ENCODE measurements around the gene TMEM253. TPM values are rescaled to one million over a fixed set of nuclear protein-coding genes. Genes with fewer than 3 reads are reported as not detected.

TMEM253 gene
- total RNA-seq, 4 donors from 2014 or later: 0.23 TPM; not detected in 3

DNA sequence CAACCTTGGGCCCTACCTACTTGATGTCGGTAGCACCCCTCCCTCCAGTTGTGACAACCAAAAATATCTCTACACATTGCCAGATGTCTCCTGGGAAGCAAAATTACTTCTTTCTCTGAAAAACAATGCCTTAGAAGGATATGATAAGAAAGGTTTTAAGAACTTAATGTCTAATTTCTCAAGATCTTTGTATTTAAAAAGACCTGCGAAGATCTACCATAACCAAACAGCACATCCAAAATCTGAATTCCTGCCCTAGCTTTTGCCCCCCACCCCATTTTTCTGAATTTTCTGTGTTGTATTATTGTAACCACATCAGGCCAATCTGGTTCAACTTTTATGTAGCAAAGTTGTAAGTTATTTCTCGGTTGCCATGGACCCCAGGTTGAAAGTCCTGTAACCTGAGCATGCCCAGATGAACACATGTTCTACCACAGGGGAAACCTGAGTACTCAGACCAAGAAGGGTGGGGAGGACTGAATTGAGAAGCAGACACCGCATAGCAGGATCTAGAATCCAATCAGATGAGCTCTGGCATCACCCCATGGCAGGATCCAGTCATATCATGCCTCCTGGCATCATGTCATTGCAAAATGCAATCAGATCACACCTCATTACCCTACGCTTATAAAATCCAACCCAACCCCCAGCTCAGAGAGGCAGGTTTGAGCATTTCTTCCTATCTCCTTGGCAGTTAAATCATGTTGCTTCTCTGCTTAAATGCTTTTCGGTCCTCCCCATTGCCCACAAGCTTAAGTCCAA, 8.7 kb downstream of the TMEM253 start:
- H3K4me3 ChIP-seq: no peak overlapping the region
- WGBS: 86% methylated on average over 6 of the region's 6 CpGs
- peaks cover 25 to 30% (median 26%) of the 10 kb centered on the region in 4 donors for H3K4me1 ChIP-seq
- no peaks in the 10 kb centered on the region for H3K27me3 ChIP-seq
- no peak overlapping the region for H3K27ac ChIP-seq (replicated peaks in 1 of 4)
- intact Hi-C loops (cut with DNase I): loop anchor here (10.0 kb wide), 1 partner anchor 645 kb away; the partner anchor contains the start of genes PIP4P1 and PNP
- TF ChIP-seq EP300 (IDR thresholded peaks at IDR 0.05): no peak
- TF ChIP-seq, protein P1, sequence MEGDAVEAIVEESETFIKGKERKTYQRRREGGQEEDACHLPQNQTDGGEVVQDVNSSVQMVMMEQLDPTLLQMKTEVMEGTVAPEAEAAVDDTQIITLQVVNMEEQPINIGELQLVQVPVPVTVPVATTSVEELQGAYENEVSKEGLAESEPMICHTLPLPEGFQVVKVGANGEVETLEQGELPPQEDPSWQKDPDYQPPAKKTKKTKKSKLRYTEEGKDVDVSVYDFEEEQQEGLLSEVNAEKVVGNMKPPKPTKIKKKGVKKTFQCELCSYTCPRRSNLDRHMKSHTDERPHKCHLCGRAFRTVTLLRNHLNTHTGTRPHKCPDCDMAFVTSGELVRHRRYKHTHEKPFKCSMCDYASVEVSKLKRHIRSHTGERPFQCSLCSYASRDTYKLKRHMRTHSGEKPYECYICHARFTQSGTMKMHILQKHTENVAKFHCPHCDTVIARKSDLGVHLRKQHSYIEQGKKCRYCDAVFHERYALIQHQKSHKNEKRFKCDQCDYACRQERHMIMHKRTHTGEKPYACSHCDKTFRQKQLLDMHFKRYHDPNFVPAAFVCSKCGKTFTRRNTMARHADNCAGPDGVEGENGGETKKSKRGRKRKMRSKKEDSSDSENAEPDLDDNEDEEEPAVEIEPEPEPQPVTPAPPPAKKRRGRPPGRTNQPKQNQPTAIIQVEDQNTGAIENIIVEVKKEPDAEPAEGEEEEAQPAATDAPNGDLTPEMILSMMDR (IDR thresholded peaks at IDR 0.05): no peak
- TF ChIP-seq POLR2AphosphoS5 (IDR thresholded peaks at IDR 0.05): no peak
- no peak for TF ChIP-seq POLR2A (IDR thresholded peaks at IDR 0.05; ENCODE audit: low read depth)
- DNase-seq (ENCODE audit: extremely low spot score): no peak
- no peaks in the 10 kb centered on the region for H3K36me3 ChIP-seq
- H3K9me3 ChIP-seq: no peaks in the 10 kb centered on the region

DNA sequence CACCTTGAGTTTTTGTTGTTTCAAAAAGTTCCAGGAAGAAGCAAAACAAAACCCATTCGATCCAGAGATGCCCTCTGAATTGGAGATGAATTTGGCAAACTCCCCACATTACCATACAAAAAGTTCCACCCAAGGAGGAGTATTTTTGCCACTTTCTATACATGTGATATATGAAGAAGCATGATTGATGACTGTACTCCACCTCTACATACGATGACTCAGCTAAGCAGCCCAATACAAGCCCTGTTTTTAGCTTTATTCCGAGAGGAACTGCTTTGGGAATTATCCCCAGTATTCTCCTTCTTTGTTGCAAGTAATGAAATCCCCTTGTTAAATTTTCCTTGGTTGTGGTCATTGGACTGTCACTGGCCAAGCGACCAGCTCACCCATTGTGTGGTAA, 11.4 kb downstream of the TMEM253 start:
- intact Hi-C loops (cut with DNase I): no loop called here
- no peak overlapping the region for H3K27ac ChIP-seq (replicated peaks in 1 of 4)
- no peaks in the 10 kb centered on the region for H3K36me3 ChIP-seq
- TF ChIP-seq EP300 (IDR thresholded peaks at IDR 0.05): no peak
- TF ChIP-seq, protein P1 (IDR thresholded peaks at IDR 0.05): no peak
- TF ChIP-seq POLR2A (IDR thresholded peaks at IDR 0.05; ENCODE audit: low read depth): no peak
- no peak for TF ChIP-seq POLR2AphosphoS5 (IDR thresholded peaks at IDR 0.05)
- H3K4me3 ChIP-seq: no peak overlapping the region
- 83% methylated on average over 4 of the region's 4 CpGs for WGBS
- DNase-seq (ENCODE audit: extremely low spot score): no peak
- no peaks in the 10 kb centered on the region for H3K9me3 ChIP-seq
- H3K4me1 ChIP-seq: peaks cover under 1 to 4% (median 2%) of the 10 kb centered on the region in 4 donors
- no peaks in the 10 kb centered on the region for H3K27me3 ChIP-seq

- TF ChIP-seq, protein P1 (IDR thresholded peaks at IDR 0.05): no peak
- TF ChIP-seq POLR2AphosphoS5 (IDR thresholded peaks at IDR 0.05): no peak
- TF ChIP-seq POLR2A (IDR thresholded peaks at IDR 0.05; ENCODE audit: low read depth): no peak
- TF ChIP-seq EP300 (IDR thresholded peaks at IDR 0.05): no peak
- no peaks in the 10 kb centered on the region for H3K9me3 ChIP-seq
- H3K27me3 ChIP-seq: no peaks in the 10 kb centered on the region
- no peaks in the 10 kb centered on the region for H3K4me1 ChIP-seq
- intact Hi-C loops (cut with DNase I): no loop called here
- H3K36me3 ChIP-seq: no peaks in the 10 kb centered on the region
- WGBS: 96% methylated on average over 2 of the region's 2 CpGs
- H3K4me3 ChIP-seq: no peak overlapping the region
- no peak for DNase-seq (ENCODE audit: extremely low spot score)
- H3K27ac ChIP-seq (replicated peaks in 1 of 4): no peak overlapping the region
These were observed 12.5 kb downstream of the TMEM253 start for GRCh38 chr14:21113369-21113768.

DNA sequence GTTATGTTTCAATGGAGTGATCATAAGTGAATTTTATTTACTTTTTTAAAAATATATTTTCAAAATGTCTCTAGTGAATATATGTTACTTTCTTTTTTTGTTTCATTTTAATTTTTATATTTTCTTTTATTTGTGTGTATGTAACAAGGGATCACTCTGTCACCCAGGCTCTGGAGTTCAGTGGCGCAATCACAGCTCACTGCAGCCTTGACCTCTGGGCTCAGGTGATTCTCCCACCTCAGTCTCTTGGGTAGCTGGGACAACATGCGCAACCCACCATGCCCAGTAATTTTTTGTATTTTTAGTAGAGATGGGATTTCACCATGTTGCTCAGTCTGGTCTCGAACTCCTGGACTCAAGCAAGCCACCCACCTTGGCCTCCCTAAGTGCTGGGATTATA, 18.1 kb downstream of the TMEM253 start:
- H3K9me3 ChIP-seq: no peaks in the 10 kb centered on the region
- no peaks in the 10 kb centered on the region for H3K27me3 ChIP-seq
- 87% methylated on average over 3 of the region's 3 CpGs for WGBS
- TF ChIP-seq, protein P1 (IDR thresholded peaks at IDR 0.05): no peak
- no peak for TF ChIP-seq POLR2A (IDR thresholded peaks at IDR 0.05; ENCODE audit: low read depth)
- TF ChIP-seq POLR2AphosphoS5 (IDR thresholded peaks at IDR 0.05): no peak
- TF ChIP-seq EP300 (IDR thresholded peaks at IDR 0.05): no peak
- H3K27ac ChIP-seq (replicated peaks in 1 of 4): no peak overlapping the region
- no peak for DNase-seq (ENCODE audit: extremely low spot score)
- intact Hi-C loops (cut with DNase I): no loop called here
- no peaks in the 10 kb centered on the region for H3K4me1 ChIP-seq
- no peaks in the 10 kb centered on the region for H3K36me3 ChIP-seq
- H3K4me3 ChIP-seq: no peak overlapping the region
